Measurements from ENCODE around the gene NT5M.

DNA sequence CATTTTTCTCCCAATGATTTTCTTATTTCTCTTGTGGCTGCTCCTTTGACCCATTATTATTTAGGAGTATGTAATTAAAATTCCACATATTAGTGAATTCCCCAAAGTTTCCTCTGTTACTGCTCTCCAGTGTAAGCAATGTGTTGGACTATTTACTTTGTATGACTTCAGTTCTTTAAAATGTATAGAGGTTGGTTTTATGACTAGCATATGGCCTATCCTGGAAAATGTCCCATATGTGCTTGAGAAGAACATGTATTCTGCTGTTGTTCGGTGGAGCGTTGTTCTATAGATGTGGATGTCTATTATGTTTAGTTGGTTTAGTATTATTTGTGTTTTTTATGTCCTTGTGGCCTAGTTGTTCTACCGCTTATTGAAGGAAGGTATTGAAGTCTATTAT, 6.0 kb upstream of the NT5M start:
- TF ChIP-seq ZFP30 (CRISPR knock-in tag; IDR thresholded peaks at IDR 0.05) (no peak), ZC3H10 (CRISPR knock-in tag; IDR thresholded peaks at IDR 0.05) (no peak), OSR1 (CRISPR knock-in tag; IDR thresholded peaks at IDR 0.05) (no peak), ZNF565 (CRISPR knock-in tag; conservative IDR thresholded peaks at IDR 0.05; ENCODE audit: low read depth) (no peak)
- TF ChIP-seq, protein P1, sequence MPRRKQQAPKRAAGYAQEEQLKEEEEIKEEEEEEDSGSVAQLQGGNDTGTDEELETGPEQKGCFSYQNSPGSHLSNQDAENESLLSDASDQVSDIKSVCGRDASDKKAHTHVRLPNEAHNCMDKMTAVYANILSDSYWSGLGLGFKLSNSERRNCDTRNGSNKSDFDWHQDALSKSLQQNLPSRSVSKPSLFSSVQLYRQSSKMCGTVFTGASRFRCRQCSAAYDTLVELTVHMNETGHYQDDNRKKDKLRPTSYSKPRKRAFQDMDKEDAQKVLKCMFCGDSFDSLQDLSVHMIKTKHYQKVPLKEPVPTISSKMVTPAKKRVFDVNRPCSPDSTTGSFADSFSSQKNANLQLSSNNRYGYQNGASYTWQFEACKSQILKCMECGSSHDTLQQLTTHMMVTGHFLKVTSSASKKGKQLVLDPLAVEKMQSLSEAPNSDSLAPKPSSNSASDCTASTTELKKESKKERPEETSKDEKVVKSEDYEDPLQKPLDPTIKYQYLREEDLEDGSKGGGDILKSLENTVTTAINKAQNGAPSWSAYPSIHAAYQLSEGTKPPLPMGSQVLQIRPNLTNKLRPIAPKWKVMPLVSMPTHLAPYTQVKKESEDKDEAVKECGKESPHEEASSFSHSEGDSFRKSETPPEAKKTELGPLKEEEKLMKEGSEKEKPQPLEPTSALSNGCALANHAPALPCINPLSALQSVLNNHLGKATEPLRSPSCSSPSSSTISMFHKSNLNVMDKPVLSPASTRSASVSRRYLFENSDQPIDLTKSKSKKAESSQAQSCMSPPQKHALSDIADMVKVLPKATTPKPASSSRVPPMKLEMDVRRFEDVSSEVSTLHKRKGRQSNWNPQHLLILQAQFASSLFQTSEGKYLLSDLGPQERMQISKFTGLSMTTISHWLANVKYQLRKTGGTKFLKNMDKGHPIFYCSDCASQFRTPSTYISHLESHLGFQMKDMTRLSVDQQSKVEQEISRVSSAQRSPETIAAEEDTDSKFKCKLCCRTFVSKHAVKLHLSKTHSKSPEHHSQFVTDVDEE (CRISPR knock-in tag; IDR thresholded peaks at IDR 0.05): no peak

Data from SK-N-SH treated with all-trans-retinoic acid at 6 μM for 48 hours (cell line).